SK-N-SH treated with all-trans-retinoic acid at 6 μM for 48 hours (cell line): ENCODE measurements around the gene ECD.

Experiments used
- ARNTL ChIP-seq: fragments of 450-650 bp; formaldehyde crosslinking; IDR thresholded peaks from 2 replicates; pipeline ENCODE4 v1.5.0; 2020; ENCODE audit warnings: low read depth, mild to moderate bottlenecking, moderate library complexity, borderline replicate concordance
- CSRNP3 ChIP-seq: fragments of 250-450 bp; sonication (Bioruptor Pico); IDR thresholded peaks from 2 replicates; pipeline ENCODE4 v1.5.1; 2021; ENCODE audit warnings: mild to moderate bottlenecking, moderate library complexity
- ESRRG ChIP-seq: fragments of 250-450 bp; sonication (Bioruptor Pico); IDR thresholded peaks from 2 replicates; pipeline ENCODE4 v1.6.1; 2021; ENCODE audit warnings: mild to moderate bottlenecking
- GLIS3 ChIP-seq: fragments of 250-450 bp; sonication (Bioruptor Pico); IDR thresholded peaks from 2 replicates; pipeline ENCODE4 v1.5.0; 2020; ENCODE audit warnings: mild to moderate bottlenecking, moderate library complexity
- OSR1 ChIP-seq: fragments of 250-450 bp; sonication (Bioruptor Pico); IDR thresholded peaks from 2 replicates; pipeline ENCODE4 v1.8.0; 2022; ENCODE audit warnings: moderate library complexity, mild to moderate bottlenecking, inconsistent platforms
- POU6F1 ChIP-seq: fragments of 250-450 bp; sonication (Bioruptor Pico); IDR thresholded peaks from 2 replicates; pipeline ENCODE4 v1.8.0; 2021; ENCODE audit warnings: low read depth, mild to moderate bottlenecking, moderate library complexity, borderline replicate concordance
- PPARA ChIP-seq: fragments of 250-450 bp; sonication (Bioruptor Pico); IDR thresholded peaks from 2 replicates; pipeline ENCODE4 v1.5.0; 2020; ENCODE audit warnings: mild to moderate bottlenecking, borderline replicate concordance
- ZC3H10 ChIP-seq: fragments of 250-450 bp; sonication (Bioruptor Pico); IDR thresholded peaks from 2 replicates; pipeline ENCODE4 v1.5.1; 2021; ENCODE audit warnings: mild to moderate bottlenecking, moderate library complexity
- ZFP30 ChIP-seq: fragments of 450-650 bp; formaldehyde crosslinking; IDR thresholded peaks from 2 replicates; pipeline ENCODE4 v1.5.0; 2022; ENCODE audit warnings: mild to moderate bottlenecking, moderate library complexity
- TF ChIP-seq, protein P1 (sequence below): fragments of 250-450 bp; sonication (Bioruptor Pico); IDR thresholded peaks from 2 replicates; pipeline ENCODE4 v1.8.0; 2020; ENCODE audit warnings: mild to moderate bottlenecking, moderate library complexity, borderline replicate concordance

DNA sequence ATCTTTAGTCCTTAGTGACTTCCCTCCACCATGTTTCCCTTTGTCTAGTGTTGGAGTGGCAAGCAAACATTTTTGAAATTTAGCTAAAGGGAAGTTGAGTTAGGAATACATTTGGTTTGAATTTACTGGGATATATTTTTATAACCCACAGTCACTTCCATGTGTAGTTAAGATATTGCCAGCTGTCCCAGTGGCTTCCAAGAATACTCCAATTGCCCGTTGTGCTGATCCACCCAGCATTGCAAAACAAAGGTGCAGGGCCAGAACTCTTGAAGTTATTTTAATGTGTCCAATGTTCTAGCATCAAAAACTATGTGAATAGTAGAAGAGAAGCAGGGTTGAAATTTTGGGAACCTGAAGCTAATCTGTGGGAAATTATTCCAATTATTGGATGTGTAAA is 68.7 kb downstream of the ECD start:
- no peak for TF ChIP-seq ZFP30 (CRISPR knock-in tag)
- no peak for TF ChIP-seq ARNTL (CRISPR knock-in tag)
- TF ChIP-seq PPARA: no peak
- TF ChIP-seq, protein P1, sequence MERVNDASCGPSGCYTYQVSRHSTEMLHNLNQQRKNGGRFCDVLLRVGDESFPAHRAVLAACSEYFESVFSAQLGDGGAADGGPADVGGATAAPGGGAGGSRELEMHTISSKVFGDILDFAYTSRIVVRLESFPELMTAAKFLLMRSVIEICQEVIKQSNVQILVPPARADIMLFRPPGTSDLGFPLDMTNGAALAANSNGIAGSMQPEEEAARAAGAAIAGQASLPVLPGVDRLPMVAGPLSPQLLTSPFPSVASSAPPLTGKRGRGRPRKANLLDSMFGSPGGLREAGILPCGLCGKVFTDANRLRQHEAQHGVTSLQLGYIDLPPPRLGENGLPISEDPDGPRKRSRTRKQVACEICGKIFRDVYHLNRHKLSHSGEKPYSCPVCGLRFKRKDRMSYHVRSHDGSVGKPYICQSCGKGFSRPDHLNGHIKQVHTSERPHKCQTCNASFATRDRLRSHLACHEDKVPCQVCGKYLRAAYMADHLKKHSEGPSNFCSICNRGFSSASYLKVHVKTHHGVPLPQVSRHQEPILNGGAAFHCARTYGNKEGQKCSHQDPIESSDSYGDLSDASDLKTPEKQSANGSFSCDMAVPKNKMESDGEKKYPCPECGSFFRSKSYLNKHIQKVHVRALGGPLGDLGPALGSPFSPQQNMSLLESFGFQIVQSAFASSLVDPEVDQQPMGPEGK (CRISPR knock-in tag): no peak
- TF ChIP-seq OSR1 (CRISPR knock-in tag): no peak
- no peak for TF ChIP-seq POU6F1 (CRISPR knock-in tag)
- TF ChIP-seq ESRRG (CRISPR knock-in tag): no peak
- TF ChIP-seq GLIS3 (CRISPR knock-in tag): no peak
- TF ChIP-seq CSRNP3: no peak
- TF ChIP-seq ZC3H10 (CRISPR knock-in tag): no peak
